Skeletal muscle satellite cell (primary cell): ENCODE data around the gene MTG1.
"Not testable (repeated sequence)": the region's sequence is repeated elsewhere in the genome, so short reads cannot be mapped to it uniquely, and the experiment has no call there.

ENCODE experiments used
- H3K27me3 ChIP-seq: 2 replicates; pipeline ENCODE4 v1.7.0; 2013; ENCODE audit warnings: low read length; ENCODE audit not compliant: control insufficient read depth, insufficient read depth
- H3K36me3 ChIP-seq: 2 replicates; pipeline ENCODE4 v1.7.0; 2013; ENCODE audit warnings: mild to moderate bottlenecking, control low read depth, low read length; ENCODE audit not compliant: insufficient read depth
- H3K4me1 ChIP-seq: 2 replicates; pipeline ENCODE4 v1.7.0; 2013; ENCODE audit warnings: low read length; ENCODE audit not compliant: control insufficient read depth, insufficient read depth
- H3K4me2 ChIP-seq: 2 replicates; pipeline ENCODE4 v1.7.0; 2013; ENCODE audit warnings: mild to moderate bottlenecking, low read length
- H3K4me3 ChIP-seq: 2 replicates; pipeline ENCODE4 v1.7.0; 2013; ENCODE audit warnings: low read length
- H3K9ac ChIP-seq: 2 replicates; pipeline ENCODE4 v1.7.0; 2013; ENCODE audit warnings: mild to moderate bottlenecking, low read depth, low read length, moderate library complexity
- H3K9me3 ChIP-seq: replicated peaks from 2 replicates; pipeline ENCODE4 v1.7.0; 2013; ENCODE audit warnings: mild to moderate bottlenecking, control low read depth, low read length

Gene MTG1

GRCh38 chr10:133373174-133374090 lies 20.5 kb upstream of the MTG1 start, which contains the start of gene ECHS1:
Gene ECHS1 (minus strand): TSS chr10:133373354. CDS start chr10:133373333, 21 bp downstream.
- Histone ChIP-seq H3K27me3 (no peaks in the 10 kb centered on the region), H3K4me1 (peaks cover 8% of the 10 kb centered on the region)

GRCh38 chr10:133375357-133376115 lies 18.4 kb upstream of the MTG1 start:
- no peak overlapping the region for H3K4me2 ChIP-seq
- H3K9ac ChIP-seq, result no peak overlapping the region
- no peaks in the 10 kb centered on the region for H3K9me3 ChIP-seq
- peaks cover 12% of the 10 kb centered on the region for H3K4me1 ChIP-seq
- H3K36me3 ChIP-seq, result peaks cover 2% of the 10 kb centered on the region
- H3K4me3 ChIP-seq, result no peak overlapping the region
- H3K27me3 ChIP-seq, result no peaks in the 10 kb centered on the region

More at GRCh38 chr10:133373174-133374090, 20.5 kb upstream of the MTG1 start, which contains the start of gene ECHS1:
- H3K36me3 ChIP-seq, result peaks cover 21% of the 10 kb centered on the region
- no peaks in the 10 kb centered on the region for H3K9me3 ChIP-seq
- peak within 1 kb of the TSS; percentile 77 for H3K4me2 ChIP-seq
- H3K9ac ChIP-seq, result peak within 1 kb of the TSS; percentile 81
- H3K4me3 ChIP-seq, result peak within 1 kb of the TSS; percentile 95

- H3K4me3 ChIP-seq, H3K9ac ChIP-seq, H3K9me3 ChIP-seq, H3K27me3 ChIP-seq, H3K4me2 ChIP-seq, H3K36me3 ChIP-seq: not testable (repeated sequence)
- H3K4me1 ChIP-seq, result peaks cover 12% of the 10 kb centered on the region
Measured at GRCh38 chr10:133376183-133376582, 17.8 kb upstream of the MTG1 start.

GRCh38 chr10:133377025-133377817 lies 16.7 kb upstream of the MTG1 start:
- H3K4me1 ChIP-seq, result peaks cover 10% of the 10 kb centered on the region
- H3K9ac ChIP-seq, result peak overlapping the region; percentile 60
- H3K9me3 ChIP-seq, result no peaks in the 10 kb centered on the region
- no peak overlapping the region for H3K4me3 ChIP-seq
- H3K4me2 ChIP-seq, result no peak overlapping the region
- no peaks in the 10 kb centered on the region for H3K27me3 ChIP-seq
- no peaks in the 10 kb centered on the region for H3K36me3 ChIP-seq

- Histone ChIP-seq H3K4me2 (peak overlapping the region; percentile 99), H3K9me3 (no peaks in the 10 kb centered on the region), H3K4me3 (peak overlapping the region; percentile 75), H3K36me3 (no peaks in the 10 kb centered on the region), H3K4me1 (peaks cover 9% of the 10 kb centered on the region), H3K27me3 (no peaks in the 10 kb centered on the region), H3K9ac (peak overlapping the region; percentile 60)
Measured at GRCh38 chr10:133377818-133378250, 16.1 kb upstream of the MTG1 start.

- Histone ChIP-seq H3K9me3 (no peaks in the 10 kb centered on the region), H3K27me3 (no peaks in the 10 kb centered on the region), H3K4me2 (peak overlapping the region; percentile 99), H3K36me3 (no peaks in the 10 kb centered on the region), H3K4me1 (peaks cover 9% of the 10 kb centered on the region), H3K4me3 (peak overlapping the region; percentile 75), H3K9ac (peak overlapping the region; percentile 60)
Measured at GRCh38 chr10:133378251-133379096, 15.5 kb upstream of the MTG1 start.

GRCh38 chr10:133379152-133379800 lies 14.7 kb upstream of the MTG1 start, which contains the start of gene PAOX:
Gene PAOX (plus strand): TSS chr10:133379262. CDS start chr10:133379317, 55 bp downstream.
- H3K27me3 ChIP-seq, result no peaks in the 10 kb centered on the region
- peak within 1 kb of the TSS; percentile 99 for H3K4me2 ChIP-seq
- no peaks in the 10 kb centered on the region for H3K9me3 ChIP-seq
- H3K4me3 ChIP-seq, result peak within 1 kb of the TSS; percentile 77
- no peaks in the 10 kb centered on the region for H3K36me3 ChIP-seq
- H3K9ac ChIP-seq, result peak within 1 kb of the TSS; percentile 80
- peaks cover 4% of the 10 kb centered on the region for H3K4me1 ChIP-seq

GRCh38 chr10:133379801-133380666 lies 13.9 kb upstream of the MTG1 start:
- Histone ChIP-seq H3K36me3 (no peaks in the 10 kb centered on the region), H3K4me3 (peak overlapping the region; percentile 77), H3K9me3 (no peaks in the 10 kb centered on the region), H3K4me1 (peaks cover 4% of the 10 kb centered on the region), H3K27me3 (no peaks in the 10 kb centered on the region), H3K4me2 (peak overlapping the region; percentile 93), H3K9ac (peak overlapping the region; percentile 80)

GRCh38 chr10:133381036-133381435 lies 12.9 kb upstream of the MTG1 start:
- Histone ChIP-seq H3K36me3 (no peaks in the 10 kb centered on the region), H3K27me3 (no peaks in the 10 kb centered on the region), H3K4me2 (no peak overlapping the region), H3K4me3 (no peak overlapping the region), H3K9me3 (no peaks in the 10 kb centered on the region), H3K4me1 (peaks cover 4% of the 10 kb centered on the region), H3K9ac (no peak overlapping the region)
